Hepatocyte (in vitro differentiated cells): ENCODE measurements around the gene GALNTL6.

Experiments used
- EZH2 ChIP-seq: fragments of 200-600 bp; sonication (generic); IDR thresholded peaks from 2 replicates; pipeline ENCODE4 v1.6.1; 2016; ENCODE audit warnings: antibody characterized with exemption, mild to moderate bottlenecking, borderline replicate concordance
- EZH2phosphoT487 ChIP-seq: fragments of 200-600 bp; sonication (generic); IDR thresholded peaks from one replicate; pipeline ENCODE4 v1.6.1; 2018; ENCODE audit warnings: antibody characterized with exemption, mild to moderate bottlenecking, low read depth, moderate library complexity; ENCODE audit not compliant: unreplicated experiment, severe bottlenecking
- TF ChIP-seq, protein P1 (sequence below): fragments of 200-600 bp; sonication (generic); IDR thresholded peaks from 2 replicates; pipeline ENCODE4 v1.5.1; 2016; ENCODE audit warnings: antibody characterized with exemption, mild to moderate bottlenecking; ENCODE audit not compliant: poor library complexity

GRCh38 chr4:172099376-172099775 is 286.2 kb downstream of the GALNTL6 start:
- TF ChIP-seq, protein P1, sequence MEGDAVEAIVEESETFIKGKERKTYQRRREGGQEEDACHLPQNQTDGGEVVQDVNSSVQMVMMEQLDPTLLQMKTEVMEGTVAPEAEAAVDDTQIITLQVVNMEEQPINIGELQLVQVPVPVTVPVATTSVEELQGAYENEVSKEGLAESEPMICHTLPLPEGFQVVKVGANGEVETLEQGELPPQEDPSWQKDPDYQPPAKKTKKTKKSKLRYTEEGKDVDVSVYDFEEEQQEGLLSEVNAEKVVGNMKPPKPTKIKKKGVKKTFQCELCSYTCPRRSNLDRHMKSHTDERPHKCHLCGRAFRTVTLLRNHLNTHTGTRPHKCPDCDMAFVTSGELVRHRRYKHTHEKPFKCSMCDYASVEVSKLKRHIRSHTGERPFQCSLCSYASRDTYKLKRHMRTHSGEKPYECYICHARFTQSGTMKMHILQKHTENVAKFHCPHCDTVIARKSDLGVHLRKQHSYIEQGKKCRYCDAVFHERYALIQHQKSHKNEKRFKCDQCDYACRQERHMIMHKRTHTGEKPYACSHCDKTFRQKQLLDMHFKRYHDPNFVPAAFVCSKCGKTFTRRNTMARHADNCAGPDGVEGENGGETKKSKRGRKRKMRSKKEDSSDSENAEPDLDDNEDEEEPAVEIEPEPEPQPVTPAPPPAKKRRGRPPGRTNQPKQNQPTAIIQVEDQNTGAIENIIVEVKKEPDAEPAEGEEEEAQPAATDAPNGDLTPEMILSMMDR: no peak
- no peak for TF ChIP-seq EZH2phosphoT487
- TF ChIP-seq EZH2: no peak
